Coronary artery (tissue), 2 donors: ENCODE data around the gene ETS2.
A peak's percentile ranks its signal among the peaks of the same experiment; 100 is the strongest.

ENCODE experiments used
- DNase-seq: peaks from one replicate; pipeline ENCODE4 v3.0.0-alpha.2; 2017; ENCODE audit warnings: low spot score
- H3K27ac ChIP-seq, 2 donors: fragments of 200-600 bp; sonication (generic); one replicate each; pipeline ENCODE4 v1.5.1; 2016 to 2019
- H3K4me3 ChIP-seq: fragments of 200-600 bp; sonication (generic); 2 replicates; pipeline ENCODE4 v1.5.1; 2016; ENCODE audit warnings: mild to moderate bottlenecking, moderate library complexity
- TF ChIP-seq, protein P1 (sequence below): fragments of 200-600 bp; sonication (generic); IDR thresholded peaks from one replicate; pipeline ENCODE4 v1.5.1; 2019; ENCODE audit warnings: antibody characterized with exemption

ETS2 gene

DNA sequence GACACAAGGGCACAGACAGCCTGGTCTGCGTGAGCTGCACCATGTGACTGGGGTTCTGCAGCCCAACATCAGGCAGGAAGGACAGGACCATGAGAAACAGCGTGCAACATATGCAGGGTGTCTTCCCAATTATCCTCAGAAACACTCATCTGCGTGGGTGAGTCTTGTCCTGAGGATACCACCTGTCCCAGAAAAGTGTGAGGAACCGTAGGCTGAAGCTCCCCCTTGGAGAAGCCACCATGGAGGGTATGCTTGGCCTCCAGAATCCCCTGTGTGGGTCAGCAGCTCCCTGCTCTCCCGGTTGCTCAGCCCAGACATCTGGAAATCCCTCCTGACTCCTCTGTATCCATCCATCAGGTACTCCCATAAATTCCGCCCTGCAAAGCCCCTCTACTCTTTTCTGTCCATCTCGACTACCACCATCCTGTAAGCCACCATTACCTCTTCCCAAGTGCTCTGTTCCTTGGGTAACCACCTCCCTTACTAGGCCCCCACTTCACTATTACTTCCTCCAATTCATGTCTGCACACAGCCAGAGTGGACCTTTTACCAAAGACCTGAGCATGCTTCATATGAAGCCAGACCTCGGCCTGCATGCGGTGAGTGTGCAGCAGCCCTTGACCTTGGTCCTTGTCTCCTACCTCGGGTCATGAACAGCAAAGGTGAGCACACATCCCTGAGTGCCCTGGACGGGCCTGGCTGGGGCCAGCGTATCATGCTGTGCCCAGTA lies 33.0 kb downstream of the ETS2 start:
- DNase-seq: peak; percentile 61
- Histone ChIP-seq H3K4me3 (no peak overlapping the region), H3K27ac (no peak overlapping the region)
- TF ChIP-seq, protein P1, sequence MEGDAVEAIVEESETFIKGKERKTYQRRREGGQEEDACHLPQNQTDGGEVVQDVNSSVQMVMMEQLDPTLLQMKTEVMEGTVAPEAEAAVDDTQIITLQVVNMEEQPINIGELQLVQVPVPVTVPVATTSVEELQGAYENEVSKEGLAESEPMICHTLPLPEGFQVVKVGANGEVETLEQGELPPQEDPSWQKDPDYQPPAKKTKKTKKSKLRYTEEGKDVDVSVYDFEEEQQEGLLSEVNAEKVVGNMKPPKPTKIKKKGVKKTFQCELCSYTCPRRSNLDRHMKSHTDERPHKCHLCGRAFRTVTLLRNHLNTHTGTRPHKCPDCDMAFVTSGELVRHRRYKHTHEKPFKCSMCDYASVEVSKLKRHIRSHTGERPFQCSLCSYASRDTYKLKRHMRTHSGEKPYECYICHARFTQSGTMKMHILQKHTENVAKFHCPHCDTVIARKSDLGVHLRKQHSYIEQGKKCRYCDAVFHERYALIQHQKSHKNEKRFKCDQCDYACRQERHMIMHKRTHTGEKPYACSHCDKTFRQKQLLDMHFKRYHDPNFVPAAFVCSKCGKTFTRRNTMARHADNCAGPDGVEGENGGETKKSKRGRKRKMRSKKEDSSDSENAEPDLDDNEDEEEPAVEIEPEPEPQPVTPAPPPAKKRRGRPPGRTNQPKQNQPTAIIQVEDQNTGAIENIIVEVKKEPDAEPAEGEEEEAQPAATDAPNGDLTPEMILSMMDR: no peak

DNA sequence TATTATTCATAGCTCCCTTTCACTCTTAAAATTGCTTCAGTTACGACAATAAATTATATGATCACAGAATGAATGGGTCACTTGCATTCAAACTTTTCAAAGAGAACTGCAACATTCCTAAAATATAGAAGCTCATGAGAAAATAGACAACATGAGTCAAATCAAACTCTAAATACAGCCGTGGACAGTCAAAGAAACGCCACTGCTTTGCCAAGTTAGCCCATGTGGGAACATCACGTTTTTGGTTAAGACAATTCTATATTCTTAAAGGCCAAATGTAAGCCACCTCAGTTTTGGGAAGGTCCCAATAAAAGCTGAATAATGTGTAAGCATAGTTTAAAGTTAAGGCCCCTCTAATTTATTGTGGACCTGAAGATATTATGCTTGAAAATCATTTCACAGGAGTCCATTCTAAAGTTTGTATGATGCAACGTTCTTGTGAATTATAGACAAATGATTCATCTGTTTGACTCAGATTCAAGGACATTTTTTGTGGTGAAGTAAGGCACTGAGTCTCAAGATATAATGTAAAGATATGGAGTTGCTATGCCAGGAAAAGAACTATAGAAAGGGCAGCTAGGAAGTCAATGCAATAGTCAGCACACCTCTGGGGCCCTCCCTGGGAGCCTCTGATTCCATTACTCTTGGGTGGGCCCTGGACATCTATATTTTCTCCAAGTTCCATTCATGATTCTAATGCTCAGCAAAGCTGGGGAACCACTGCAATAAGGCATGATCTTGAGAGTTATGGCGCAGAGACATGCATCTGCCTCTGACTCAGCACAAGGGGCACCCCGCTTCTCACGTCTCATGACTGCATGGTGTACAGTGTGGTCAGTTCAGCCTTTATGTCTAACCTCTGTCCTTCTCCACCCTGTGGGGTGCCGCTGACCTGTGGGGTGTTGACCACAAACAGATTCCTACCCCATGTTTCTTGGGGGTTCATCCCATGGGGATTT lies 33.9 kb downstream of the ETS2 start:
- no peak for DNase-seq
- Histone ChIP-seq H3K4me3 (no peak overlapping the region), H3K27ac (no peak overlapping the region)
- TF ChIP-seq, protein P1: no peak

DNA sequence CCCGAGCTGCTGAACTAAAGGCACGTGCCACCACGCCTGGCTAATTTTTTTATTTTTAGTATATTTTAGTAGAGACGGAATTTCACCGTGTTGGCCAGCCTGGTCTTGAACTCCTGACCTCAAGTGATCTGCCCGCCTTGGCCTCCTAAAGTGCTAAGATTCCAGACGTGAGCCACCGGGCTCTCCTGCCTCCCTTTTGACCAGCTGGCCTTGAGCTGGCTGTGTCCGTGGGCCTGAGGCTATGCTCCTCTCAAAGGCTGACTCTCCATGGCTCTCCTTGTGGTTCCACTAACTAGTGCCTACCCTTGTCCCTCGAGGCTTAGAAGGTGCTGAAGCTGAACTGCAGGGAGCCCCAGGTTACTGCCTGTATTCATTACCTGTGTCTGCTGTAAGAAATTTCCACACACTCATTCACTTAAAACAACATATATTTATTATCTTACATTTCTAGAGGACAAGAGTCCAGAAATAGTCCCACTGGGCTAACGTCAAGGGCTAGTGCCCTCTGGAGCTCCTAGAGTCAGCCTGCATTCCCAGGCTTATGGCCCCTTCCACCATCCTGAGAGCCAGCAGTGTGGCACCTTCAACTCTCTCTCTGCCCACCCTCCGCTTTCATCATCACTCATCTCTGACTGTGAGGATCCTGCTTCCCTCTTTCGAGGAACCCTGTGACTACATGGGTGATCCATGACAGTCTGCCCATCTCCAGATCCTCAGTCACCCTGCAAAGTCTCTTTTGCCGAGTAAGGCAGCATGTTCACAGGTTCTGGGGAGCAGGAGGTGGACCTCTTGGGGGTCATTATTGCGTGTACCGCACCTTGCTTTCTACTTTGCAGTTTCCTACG lies 34.9 kb downstream of the ETS2 start:
- peak; percentile 50 for DNase-seq
- no peak overlapping the region for H3K27ac ChIP-seq
- H3K4me3 ChIP-seq: no peak overlapping the region
- TF ChIP-seq, protein P1: no peak

DNA sequence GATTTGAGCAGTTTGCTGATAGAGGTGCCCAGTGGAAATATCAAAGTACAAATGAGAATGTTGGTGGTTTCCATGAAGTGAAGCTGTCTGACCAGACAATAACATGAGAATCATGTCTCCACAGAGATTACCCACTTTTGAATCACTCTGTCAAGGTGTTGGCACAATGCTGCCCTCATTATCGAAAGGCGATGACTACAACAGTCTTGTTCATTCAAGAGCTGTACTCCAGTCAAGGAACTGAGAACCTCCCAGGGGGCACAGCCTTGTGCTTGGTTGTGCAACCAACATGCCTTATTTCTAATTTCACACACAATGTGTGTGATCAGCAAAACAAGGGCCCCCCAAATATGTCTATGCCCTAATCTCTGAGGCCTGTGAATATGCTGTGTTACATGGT lies 35.7 kb downstream of the ETS2 start:
- no peak for DNase-seq
- no peak overlapping the region for H3K4me3 ChIP-seq
- H3K27ac ChIP-seq: no peak overlapping the region
- TF ChIP-seq, protein P1: no peak

DNA sequence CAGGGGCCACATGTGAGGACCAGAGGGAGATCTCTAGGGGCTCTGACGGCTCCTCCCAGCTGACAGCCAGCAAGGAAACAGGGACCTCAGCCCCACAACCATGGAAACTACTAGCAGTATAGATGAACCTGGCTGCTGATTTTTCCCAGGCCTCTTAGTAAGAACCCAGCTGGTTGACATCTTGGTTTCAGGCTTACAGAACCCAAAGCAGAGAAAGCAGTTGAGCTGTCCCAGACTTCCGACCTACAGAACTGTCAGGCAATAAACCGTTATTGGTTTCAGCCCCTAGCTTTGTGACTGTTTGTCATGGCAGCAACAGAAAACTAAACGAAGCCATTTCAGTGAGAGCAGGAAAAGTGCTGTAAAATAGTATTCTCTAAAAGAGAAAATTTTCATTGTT lies 36.4 kb downstream of the ETS2 start:
- TF ChIP-seq, protein P1: no peak
- Histone ChIP-seq H3K4me3 (no peak overlapping the region), H3K27ac (no peak overlapping the region)
- no peak for DNase-seq

DNA sequence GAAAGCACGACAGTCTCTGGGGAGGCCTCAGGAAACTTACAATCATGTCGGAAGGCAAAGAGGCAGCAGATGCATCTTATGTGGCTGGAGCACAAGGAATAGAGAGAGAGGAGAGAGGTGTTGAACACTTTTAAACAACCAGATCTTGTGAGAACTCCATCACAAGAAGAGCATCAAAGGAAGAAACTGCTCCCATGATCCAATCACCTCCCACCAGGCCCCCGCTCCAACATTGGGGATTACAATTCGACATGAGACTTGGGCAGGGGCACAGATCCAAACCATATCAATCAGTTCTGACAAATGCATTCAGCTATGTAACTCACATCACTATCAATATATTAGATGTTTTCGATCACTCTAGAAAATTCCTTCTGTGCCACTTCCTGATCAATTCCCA lies 37.6 kb downstream of the ETS2 start:
- DNase-seq: no peak
- Histone ChIP-seq H3K27ac (peak overlapping the region in 1 of 2 donors; percentile 12), H3K4me3 (no peak overlapping the region)
- TF ChIP-seq, protein P1: no peak
